ENCODE measurements around the gene EGFL7. TPM values are rescaled to one million over a fixed set of nuclear protein-coding genes. Genes with fewer than 3 reads are reported as not detected.

The EGFL7 gene
- total RNA-seq, 1 experiment from 2014 or later = 38.0 TPM

DNA sequence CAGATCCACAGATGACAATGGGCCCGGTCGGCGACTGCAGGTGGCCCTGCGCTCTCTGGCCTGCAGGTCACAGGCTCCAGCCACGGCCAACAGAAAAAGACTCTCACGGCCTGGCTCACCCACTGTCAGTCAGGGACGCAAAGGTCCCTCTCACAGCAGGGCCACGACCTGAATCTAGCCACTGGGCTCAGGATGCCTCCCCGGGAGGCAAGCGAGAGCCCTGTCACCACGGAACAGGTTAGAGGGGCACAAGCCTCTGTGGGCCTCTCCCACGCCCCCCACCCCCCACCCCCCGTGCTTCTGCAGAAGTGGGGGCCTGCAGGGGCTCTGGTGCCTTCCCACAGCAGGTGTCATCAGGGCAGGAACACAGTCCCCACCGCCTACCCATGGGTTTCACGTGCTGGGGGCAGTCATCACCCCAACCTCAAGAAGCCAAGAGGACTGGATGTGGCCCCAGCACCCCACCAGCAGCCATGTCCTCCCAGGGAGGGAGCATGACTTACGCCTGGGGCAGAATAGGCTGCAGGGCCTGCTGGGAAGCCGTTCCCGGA lies 17.3 kb upstream of the EGFL7 start:
- no peak overlapping the region for H4K5ac ChIP-seq (ENCODE audit: insufficient read length, low read depth, low read length)
- no peak for DNase-seq
- WGBS (ENCODE audit: extremely low coverage, insufficient read length, low lambda C conversion rate) = no CpG with 5 or more reads among the region's 18 CpGs

More for the DNA sequence above, 17.3 kb upstream of the EGFL7 start:
- Histone ChIP-seq H2BK12ac (ENCODE audit: insufficient read length, low read depth, low read length) (no peak overlapping the region), H3K56ac (ENCODE audit: insufficient read length, low read depth, low read length) (no peak overlapping the region), H3K79me1 (ENCODE audit: insufficient read depth, low read depth, low read length, poor library complexity, severe bottlenecking) (no peaks in the 10 kb centered on the region), H4K20me1 (ENCODE audit: control insufficient read depth, insufficient read depth, insufficient read length) (no peaks in the 10 kb centered on the region), H3K4me1 (ENCODE audit: insufficient read depth, low read length) (no peaks in the 10 kb centered on the region), H2BK5ac (ENCODE audit: insufficient read length, low read length) (no peak overlapping the region), H3K4me2 (ENCODE audit: insufficient read depth, insufficient read length, low read length) (no peak overlapping the region), H3K79me2 (ENCODE audit: insufficient read depth, low read length) (no peaks in the 10 kb centered on the region), H3K9me3 (ENCODE audit: control insufficient read depth, low read depth, low read length) (no peaks in the 10 kb centered on the region), H4K91ac (ENCODE audit: insufficient read length, low read depth, low read length) (no peak overlapping the region), H3K23ac (ENCODE audit: insufficient read length, low read depth, low read length) (no peak overlapping the region), H3K18ac (ENCODE audit: insufficient read length, low read depth, low read length) (no peak overlapping the region), H2BK120ac (ENCODE audit: low read depth, low read length, poor library complexity, severe bottlenecking) (no peak overlapping the region), H3K27me3 (ENCODE audit: insufficient read depth, low read length) (no peaks in the 10 kb centered on the region), H2AK5ac (ENCODE audit: insufficient read length, low read length) (no peak overlapping the region), H3T11ph (ENCODE audit: low read length) (no peak overlapping the region), H3K9ac (ENCODE audit: extremely low read depth, insufficient read length, low read length) (no peak overlapping the region), H3K14ac (ENCODE audit: insufficient read depth, low read length) (no peak overlapping the region), H2BK20ac (ENCODE audit: low read depth, low read length, poor library complexity, severe bottlenecking) (no peak overlapping the region), H4K8ac (replicated peaks; ENCODE audit: insufficient read length, low read depth, low read length) (no peak overlapping the region), H3K27ac (ENCODE audit: insufficient read length, low read depth, low read length) (no peak overlapping the region), H3K4ac (ENCODE audit: low read depth, low read length) (no peak overlapping the region), H3K23me2 (ENCODE audit: insufficient read length, low read depth, low read length, poor library complexity, severe bottlenecking) (no peaks in the 10 kb centered on the region), H2AFZ (ENCODE audit: low read length) (no peak overlapping the region), H2BK15ac (ENCODE audit: low read depth, low read length) (no peak overlapping the region)
- Mint-ChIP-seq H3K9me3 (no peaks in the 10 kb centered on the region; a peak in 1 of 5 replicates), H3K36me3 (ENCODE audit: insufficient read depth in 1 of 3, low read depth in 3 of 3) (no peaks in the 10 kb centered on the region), H3K27ac (no peak overlapping the region), H3K27me3 (ENCODE audit: low read depth) (peaks cover 21% of the 10 kb centered on the region), H3K4me1 (peaks cover 3 to 10% of the 10 kb centered on the region in 2 experiments; a peak in 3 of 4 replicates), H3K4me3 (no peak overlapping the region)
- TF ChIP-seq, protein P1, sequence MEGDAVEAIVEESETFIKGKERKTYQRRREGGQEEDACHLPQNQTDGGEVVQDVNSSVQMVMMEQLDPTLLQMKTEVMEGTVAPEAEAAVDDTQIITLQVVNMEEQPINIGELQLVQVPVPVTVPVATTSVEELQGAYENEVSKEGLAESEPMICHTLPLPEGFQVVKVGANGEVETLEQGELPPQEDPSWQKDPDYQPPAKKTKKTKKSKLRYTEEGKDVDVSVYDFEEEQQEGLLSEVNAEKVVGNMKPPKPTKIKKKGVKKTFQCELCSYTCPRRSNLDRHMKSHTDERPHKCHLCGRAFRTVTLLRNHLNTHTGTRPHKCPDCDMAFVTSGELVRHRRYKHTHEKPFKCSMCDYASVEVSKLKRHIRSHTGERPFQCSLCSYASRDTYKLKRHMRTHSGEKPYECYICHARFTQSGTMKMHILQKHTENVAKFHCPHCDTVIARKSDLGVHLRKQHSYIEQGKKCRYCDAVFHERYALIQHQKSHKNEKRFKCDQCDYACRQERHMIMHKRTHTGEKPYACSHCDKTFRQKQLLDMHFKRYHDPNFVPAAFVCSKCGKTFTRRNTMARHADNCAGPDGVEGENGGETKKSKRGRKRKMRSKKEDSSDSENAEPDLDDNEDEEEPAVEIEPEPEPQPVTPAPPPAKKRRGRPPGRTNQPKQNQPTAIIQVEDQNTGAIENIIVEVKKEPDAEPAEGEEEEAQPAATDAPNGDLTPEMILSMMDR (conservative IDR thresholded peaks at IDR 0.05) = no peak

Measured in H9 (cell line).